Stimulated activated CD8-positive, alpha-beta memory T cell treated with anti-CD3 and anti-CD28 coated beads, Interleukin-15, amount 100 ng/mL, for 1 hour (primary cell): ENCODE results near the gene EVA1B.
A peak's percentile ranks its signal among the peaks of the same experiment; 100 is the strongest.

ENCODE experiments used
- DNase-seq: peaks from one replicate; pipeline ENCODE4 v3.0.0-alpha.2; 2020; ENCODE audit warnings: low read depth

EVA1B gene

GRCh38 chr1:36323636-36324352 is at the start of gene EVA1B:
TSS of gene EVA1B (minus strand) at chr1:36323645. CDS start at chr1:36323037, 608 bp downstream.
- DNase-seq = no peak

- no peak for DNase-seq
These were observed 49.2 kb upstream of the EVA1B start for GRCh38 chr1:36372617-36373016.

- DNase-seq = peak; percentile 80
These were observed 45.8 kb upstream of the EVA1B start for GRCh38 chr1:36369061-36369861.

- no peak for DNase-seq
These were observed 44.4 kb upstream of the EVA1B start for GRCh38 chr1:36367798-36368197.

- DNase-seq = no peak
These were observed 43.6 kb upstream of the EVA1B start for GRCh38 chr1:36367066-36367465.

- DNase-seq = peak; percentile 23
These were observed 42.7 kb upstream of the EVA1B start for GRCh38 chr1:36366091-36366661.

- no peak for DNase-seq
These were observed 41.9 kb upstream of the EVA1B start for GRCh38 chr1:36365381-36365780.

GRCh38 chr1:36359911-36360550 is 36.6 kb upstream of the EVA1B start:
- no peak for DNase-seq

- DNase-seq = no peak
These were observed 35.9 kb upstream of the EVA1B start for GRCh38 chr1:36359383-36359782.

- no peak for DNase-seq
These were observed 35.2 kb upstream of the EVA1B start for GRCh38 chr1:36358514-36359084.

- no peak for DNase-seq
These were observed 32.4 kb upstream of the EVA1B start for GRCh38 chr1:36355811-36356210.

- DNase-seq = no peak
These were observed 31.0 kb upstream of the EVA1B start for GRCh38 chr1:36354486-36354885.

GRCh38 chr1:36352910-36353878 is 29.7 kb upstream of the EVA1B start:
- DNase-seq = no peak

- no peak for DNase-seq
These were observed 28.9 kb upstream of the EVA1B start for GRCh38 chr1:36352125-36352909.

GRCh38 chr1:36351227-36351977 is 28.0 kb upstream of the EVA1B start:
- no peak for DNase-seq

- no peak for DNase-seq
These were observed 27.3 kb upstream of the EVA1B start for GRCh38 chr1:36350659-36351226.

- DNase-seq = no peak
These were observed 26.4 kb upstream of the EVA1B start for GRCh38 chr1:36349839-36350238.

GRCh38 chr1:36349241-36349671 is 25.8 kb upstream of the EVA1B start:
- no peak for DNase-seq

- no peak for DNase-seq
These were observed 23.4 kb upstream of the EVA1B start for GRCh38 chr1:36346741-36347370.
